ENCODE data around the gene USF3.

DNA sequence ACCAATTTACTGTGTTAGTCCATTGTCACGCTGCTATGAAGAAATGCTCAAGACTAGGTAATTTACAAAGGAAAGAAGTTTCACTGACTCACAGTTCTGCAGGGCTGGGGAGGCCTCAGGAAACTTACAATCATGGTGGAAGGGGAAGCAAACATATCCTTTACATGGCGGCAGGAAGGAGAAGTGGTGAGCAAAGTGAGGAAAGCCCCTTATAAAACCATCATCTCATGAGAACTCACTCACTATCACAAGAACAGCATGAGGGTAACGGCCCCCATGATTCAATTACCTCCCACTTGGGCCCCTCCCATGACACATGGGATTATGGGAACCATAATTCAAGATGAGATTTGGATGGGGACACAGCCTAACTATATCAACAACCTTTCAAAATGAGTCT lies 20.2 kb downstream of the USF3 start:
- TF ChIP-seq POLR2A (IDR thresholded peaks at IDR 0.05) (no peak), CTCF (IDR thresholded peaks at IDR 0.05) (no peak)

All from thyroid gland (tissue), 4 donors.